ENCODE data around the gene CCND1.

The CCND1 gene

DNA sequence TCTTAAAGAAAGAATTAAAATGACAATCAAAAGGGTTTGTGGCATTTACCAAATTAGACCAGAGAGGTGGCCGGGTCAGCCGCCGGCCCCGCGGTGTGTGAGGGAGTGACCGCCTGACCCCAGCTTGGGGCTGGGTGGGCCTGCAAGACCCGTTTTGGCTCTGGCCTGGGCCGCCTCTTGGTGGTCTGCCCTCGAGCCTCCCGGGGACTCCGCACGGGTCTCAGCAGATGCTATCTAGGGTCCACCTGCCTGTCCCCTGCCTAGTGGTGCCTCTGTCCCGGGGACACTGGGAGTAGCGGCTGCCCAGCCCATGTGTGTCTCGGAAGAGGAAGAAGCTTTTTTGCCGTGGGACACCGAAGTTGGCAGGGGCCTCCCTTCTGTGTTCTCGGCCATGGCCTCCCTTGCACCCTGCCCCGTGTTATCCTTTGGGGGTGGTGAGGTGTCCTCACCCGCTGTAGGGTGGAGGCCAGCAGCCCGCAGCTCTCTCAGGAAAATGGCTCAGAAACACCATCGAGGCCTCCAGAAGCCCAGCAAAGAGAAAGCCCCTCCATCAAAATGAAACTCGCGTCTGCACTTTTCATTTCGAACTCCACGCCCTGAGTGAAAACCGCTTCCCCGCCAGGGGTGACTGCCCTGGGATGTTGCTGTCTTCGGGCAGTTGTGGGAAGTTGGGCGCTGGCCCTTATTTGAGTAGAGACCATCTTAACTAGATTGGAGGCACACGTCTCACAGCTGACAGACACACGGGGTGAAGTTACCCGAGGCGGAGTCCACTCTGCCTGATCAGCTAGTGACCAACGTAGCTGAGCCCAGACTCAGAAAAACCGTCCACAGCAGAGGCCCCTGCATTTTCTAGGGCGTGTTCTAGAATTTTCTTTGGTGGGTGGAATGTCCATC lies 8.0 kb downstream of the CCND1 start:
- WGBS = 96% methylated on average over 37 of the region's 37 CpGs

DNA sequence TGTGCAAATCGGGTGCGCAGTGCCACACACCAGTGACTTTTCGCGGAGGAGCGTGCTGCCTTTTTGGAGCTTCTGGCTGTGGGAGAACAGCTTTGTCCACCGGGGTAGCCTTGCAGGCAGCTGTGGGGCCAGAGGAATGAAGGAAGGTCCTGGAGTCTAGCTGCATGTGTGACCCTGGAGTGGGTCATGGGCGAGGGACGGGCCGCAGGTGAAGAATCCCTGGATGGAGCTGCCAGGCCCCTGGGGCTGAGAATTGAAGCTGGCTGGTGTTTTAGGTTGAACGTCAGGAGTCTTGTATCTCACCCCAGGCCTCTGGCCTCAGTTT lies 8.6 kb downstream of the CCND1 start:
- WGBS = 95% methylated on average over 10 of the region's 10 CpGs
- H3K9ac ChIP-seq (ENCODE audit: low read depth, low read length) = no peak overlapping the region
- H3K4me1 ChIP-seq (ENCODE audit: insufficient read depth, low read length) = 0 out of 2 replicates have a peak, but pooled peaks cover 4% of the 10 kb centered on the region
- no peak overlapping the region for H3K27ac ChIP-seq (ENCODE audit: low read depth, low read length)
- H3K4me3 ChIP-seq (ENCODE audit: low read length) = no peak overlapping the region
- no peaks in the 10 kb centered on the region for H3K9me3 ChIP-seq (ENCODE audit: insufficient read depth, low read depth, low read length)
- no peaks in the 10 kb centered on the region for H3K27me3 ChIP-seq (ENCODE audit: insufficient read depth, low read length)
- H3K36me3 ChIP-seq (ENCODE audit: insufficient read depth, low read length) = peaks cover 100% of the 10 kb centered on the region

More for the DNA sequence above, 8.0 kb downstream of the CCND1 start:
- Histone ChIP-seq H3K9ac (ENCODE audit: low read depth, low read length) (no peak overlapping the region), H3K4me3 (ENCODE audit: low read length) (no peak overlapping the region), H3K9me3 (ENCODE audit: insufficient read depth, low read depth, low read length) (no peaks in the 10 kb centered on the region), H3K27me3 (ENCODE audit: insufficient read depth, low read length) (no peaks in the 10 kb centered on the region), H3K36me3 (ENCODE audit: insufficient read depth, low read length) (peaks cover 100% of the 10 kb centered on the region), H3K27ac (ENCODE audit: low read depth, low read length) (no peak overlapping the region), H3K4me1 (ENCODE audit: insufficient read depth, low read length) (0 out of 2 replicates have a peak, but pooled peaks cover 7% of the 10 kb centered on the region)

DNA sequence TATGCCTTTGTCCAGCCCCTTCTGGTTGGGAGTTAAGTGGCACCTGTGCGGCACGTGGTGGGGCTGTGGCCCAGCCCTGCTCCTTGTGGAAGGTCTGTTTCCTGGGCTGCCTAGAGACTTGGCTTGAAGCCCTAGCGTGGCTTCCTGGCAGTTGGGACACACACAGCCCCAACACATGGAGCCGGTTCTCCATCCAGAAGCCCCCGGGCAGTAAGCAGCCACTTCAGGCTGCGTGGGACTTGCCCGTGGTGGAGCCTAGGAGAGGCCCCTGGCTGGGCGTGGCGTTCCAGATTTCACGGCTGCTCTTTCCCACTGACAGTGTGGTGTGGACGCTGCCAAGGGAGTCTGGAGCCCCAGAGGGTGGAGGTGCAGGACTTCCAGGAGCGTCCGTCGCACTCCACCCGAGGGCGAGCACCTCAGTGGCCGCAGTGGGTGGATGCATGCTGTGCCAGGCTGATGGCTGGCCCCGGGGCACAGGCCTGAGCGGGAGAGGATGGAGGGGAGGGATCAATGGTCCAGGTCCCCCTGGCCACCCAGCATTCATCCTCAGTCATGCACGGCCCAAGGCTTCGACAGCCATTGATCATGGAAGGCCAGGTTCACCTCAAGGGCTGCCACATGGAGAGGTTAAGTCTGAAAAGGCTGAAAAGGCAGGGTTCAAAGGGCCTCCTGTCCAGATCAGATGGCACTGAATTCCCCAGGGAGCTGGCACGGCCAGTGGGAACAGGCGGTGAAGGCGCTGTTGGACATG lies 9.3 kb downstream of the CCND1 start:
- H3K4me3 ChIP-seq (ENCODE audit: low read length) = no peak overlapping the region
- H3K9ac ChIP-seq (ENCODE audit: low read depth, low read length) = no peak overlapping the region
- H3K27me3 ChIP-seq (ENCODE audit: insufficient read depth, low read length) = no peaks in the 10 kb centered on the region
- peaks cover 93% of the 10 kb centered on the region for H3K36me3 ChIP-seq (ENCODE audit: insufficient read depth, low read length)
- no peaks in the 10 kb centered on the region for H3K9me3 ChIP-seq (ENCODE audit: insufficient read depth, low read depth, low read length)
- H3K27ac ChIP-seq (ENCODE audit: low read depth, low read length) = no peak overlapping the region
- 97% methylated on average over 24 of the region's 24 CpGs for WGBS
- H3K4me1 ChIP-seq (ENCODE audit: insufficient read depth, low read length) = no peaks in the 10 kb centered on the region

DNA sequence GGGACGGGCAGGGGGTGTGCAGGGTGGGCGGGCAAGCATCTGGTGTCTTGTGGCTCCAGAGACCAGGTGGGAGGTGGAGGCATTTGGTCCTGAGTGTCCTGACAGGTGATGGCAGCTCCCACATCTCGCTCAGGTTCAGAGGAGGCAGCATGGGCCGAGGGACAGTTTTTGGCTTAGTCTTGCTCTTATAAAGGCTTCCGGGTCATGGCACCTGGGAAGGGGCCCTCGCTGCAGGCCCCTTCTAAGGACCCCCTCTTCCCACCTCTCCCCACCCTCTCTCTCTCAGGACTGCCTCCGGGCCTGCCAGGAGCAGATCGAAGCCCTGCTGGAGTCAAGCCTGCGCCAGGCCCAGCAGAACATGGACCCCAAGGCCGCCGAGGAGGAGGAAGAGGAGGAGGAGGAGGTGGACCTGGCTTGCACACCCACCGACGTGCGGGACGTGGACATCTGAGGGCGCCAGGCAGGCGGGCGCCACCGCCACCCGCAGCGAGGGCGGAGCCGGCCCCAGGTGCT lies 9.9 kb downstream of the CCND1 start:
- no peak overlapping the region for H3K9ac ChIP-seq (ENCODE audit: low read depth, low read length)
- H3K36me3 ChIP-seq (ENCODE audit: insufficient read depth, low read length) = peaks cover 87% of the 10 kb centered on the region
- H3K27ac ChIP-seq (ENCODE audit: low read depth, low read length) = no peak overlapping the region
- WGBS = 93% methylated on average over 23 of the region's 23 CpGs
- no peaks in the 10 kb centered on the region for H3K27me3 ChIP-seq (ENCODE audit: insufficient read depth, low read length)
- H3K4me1 ChIP-seq (ENCODE audit: insufficient read depth, low read length) = no peaks in the 10 kb centered on the region
- H3K4me3 ChIP-seq (ENCODE audit: low read length) = no peak overlapping the region
- H3K9me3 ChIP-seq (ENCODE audit: insufficient read depth, low read depth, low read length) = no peaks in the 10 kb centered on the region

DNA sequence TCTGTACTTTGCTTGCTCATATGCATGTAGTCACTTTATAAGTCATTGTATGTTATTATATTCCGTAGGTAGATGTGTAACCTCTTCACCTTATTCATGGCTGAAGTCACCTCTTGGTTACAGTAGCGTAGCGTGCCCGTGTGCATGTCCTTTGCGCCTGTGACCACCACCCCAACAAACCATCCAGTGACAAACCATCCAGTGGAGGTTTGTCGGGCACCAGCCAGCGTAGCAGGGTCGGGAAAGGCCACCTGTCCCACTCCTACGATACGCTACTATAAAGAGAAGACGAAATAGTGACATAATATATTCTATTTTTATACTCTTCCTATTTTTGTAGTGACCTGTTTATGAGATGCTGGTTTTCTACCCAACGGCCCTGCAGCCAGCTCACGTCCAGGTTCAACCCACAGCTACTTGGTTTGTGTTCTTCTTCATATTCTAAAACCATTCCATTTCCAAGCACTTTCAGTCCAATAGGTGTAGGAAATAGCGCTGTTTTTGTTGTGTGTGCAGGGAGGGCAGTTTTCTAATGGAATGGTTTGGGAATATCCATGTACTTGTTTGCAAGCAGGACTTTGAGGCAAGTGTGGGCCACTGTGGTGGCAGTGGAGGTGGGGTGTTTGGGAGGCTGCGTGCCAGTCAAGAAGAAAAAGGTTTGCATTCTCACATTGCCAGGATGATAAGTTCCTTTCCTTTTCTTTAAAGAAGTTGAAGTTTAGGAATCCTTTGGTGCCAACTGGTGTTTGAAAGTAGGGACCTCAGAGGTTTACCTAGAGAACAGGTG lies 11.1 kb downstream of the CCND1 start:
- no peak overlapping the region for H3K27ac ChIP-seq (ENCODE audit: low read depth, low read length)
- no peaks in the 10 kb centered on the region for H3K27me3 ChIP-seq (ENCODE audit: insufficient read depth, low read length)
- no peaks in the 10 kb centered on the region for H3K4me1 ChIP-seq (ENCODE audit: insufficient read depth, low read length)
- H3K9ac ChIP-seq (ENCODE audit: low read depth, low read length) = no peak overlapping the region
- 95% methylated on average over 13 of the region's 15 CpGs for WGBS
- no peaks in the 10 kb centered on the region for H3K9me3 ChIP-seq (ENCODE audit: insufficient read depth, low read depth, low read length)
- no peak overlapping the region for H3K4me3 ChIP-seq (ENCODE audit: low read length)
- peaks cover 75% of the 10 kb centered on the region for H3K36me3 ChIP-seq (ENCODE audit: insufficient read depth, low read length)

DNA sequence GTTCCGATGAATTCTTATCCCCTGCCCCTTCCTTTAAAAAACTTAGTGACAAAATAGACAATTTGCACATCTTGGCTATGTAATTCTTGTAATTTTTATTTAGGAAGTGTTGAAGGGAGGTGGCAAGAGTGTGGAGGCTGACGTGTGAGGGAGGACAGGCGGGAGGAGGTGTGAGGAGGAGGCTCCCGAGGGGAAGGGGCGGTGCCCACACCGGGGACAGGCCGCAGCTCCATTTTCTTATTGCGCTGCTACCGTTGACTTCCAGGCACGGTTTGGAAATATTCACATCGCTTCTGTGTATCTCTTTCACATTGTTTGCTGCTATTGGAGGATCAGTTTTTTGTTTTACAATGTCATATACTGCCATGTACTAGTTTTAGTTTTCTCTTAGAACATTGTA lies 12.0 kb downstream of the CCND1 start:
- Histone ChIP-seq H3K9me3 (ENCODE audit: insufficient read depth, low read depth, low read length) (no peaks in the 10 kb centered on the region), H3K36me3 (ENCODE audit: insufficient read depth, low read length) (peaks cover 66% of the 10 kb centered on the region), H3K4me3 (ENCODE audit: low read length) (no peak overlapping the region), H3K9ac (ENCODE audit: low read depth, low read length) (no peak overlapping the region), H3K27ac (ENCODE audit: low read depth, low read length) (no peak overlapping the region), H3K27me3 (ENCODE audit: insufficient read depth, low read length) (no peaks in the 10 kb centered on the region), H3K4me1 (ENCODE audit: insufficient read depth, low read length) (peaks cover 6% of the 10 kb centered on the region; the same call in 1 of the 2 replicates)
- WGBS = 85% methylated on average over 11 of the region's 11 CpGs

DNA sequence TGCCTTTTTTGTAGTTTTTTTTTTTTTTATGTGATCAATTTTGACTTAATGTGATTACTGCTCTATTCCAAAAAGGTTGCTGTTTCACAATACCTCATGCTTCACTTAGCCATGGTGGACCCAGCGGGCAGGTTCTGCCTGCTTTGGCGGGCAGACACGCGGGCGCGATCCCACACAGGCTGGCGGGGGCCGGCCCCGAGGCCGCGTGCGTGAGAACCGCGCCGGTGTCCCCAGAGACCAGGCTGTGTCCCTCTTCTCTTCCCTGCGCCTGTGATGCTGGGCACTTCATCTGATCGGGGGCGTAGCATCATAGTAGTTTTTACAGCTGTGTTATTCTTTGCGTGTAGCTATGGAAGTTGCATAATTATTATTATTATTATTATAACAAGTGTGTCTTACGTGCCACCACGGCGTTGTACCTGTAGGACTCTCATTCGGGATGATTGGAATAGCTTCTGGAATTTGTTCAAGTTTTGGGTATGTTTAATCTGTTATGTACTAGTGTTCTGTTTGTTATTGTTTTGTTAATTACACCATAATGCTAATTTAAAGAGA lies 12.5 kb downstream of the CCND1 start:
- Histone ChIP-seq H3K36me3 (ENCODE audit: insufficient read depth, low read length) (peaks cover 61% of the 10 kb centered on the region), H3K4me3 (ENCODE audit: low read length) (no peak overlapping the region), H3K27ac (ENCODE audit: low read depth, low read length) (no peak overlapping the region), H3K9me3 (ENCODE audit: insufficient read depth, low read depth, low read length) (no peaks in the 10 kb centered on the region), H3K27me3 (ENCODE audit: insufficient read depth, low read length) (no peaks in the 10 kb centered on the region), H3K4me1 (ENCODE audit: insufficient read depth, low read length) (peaks cover 10% of the 10 kb centered on the region), H3K9ac (ENCODE audit: low read depth, low read length) (no peak overlapping the region)
- WGBS = 97% methylated on average over 21 of the region's 23 CpGs

DNA sequence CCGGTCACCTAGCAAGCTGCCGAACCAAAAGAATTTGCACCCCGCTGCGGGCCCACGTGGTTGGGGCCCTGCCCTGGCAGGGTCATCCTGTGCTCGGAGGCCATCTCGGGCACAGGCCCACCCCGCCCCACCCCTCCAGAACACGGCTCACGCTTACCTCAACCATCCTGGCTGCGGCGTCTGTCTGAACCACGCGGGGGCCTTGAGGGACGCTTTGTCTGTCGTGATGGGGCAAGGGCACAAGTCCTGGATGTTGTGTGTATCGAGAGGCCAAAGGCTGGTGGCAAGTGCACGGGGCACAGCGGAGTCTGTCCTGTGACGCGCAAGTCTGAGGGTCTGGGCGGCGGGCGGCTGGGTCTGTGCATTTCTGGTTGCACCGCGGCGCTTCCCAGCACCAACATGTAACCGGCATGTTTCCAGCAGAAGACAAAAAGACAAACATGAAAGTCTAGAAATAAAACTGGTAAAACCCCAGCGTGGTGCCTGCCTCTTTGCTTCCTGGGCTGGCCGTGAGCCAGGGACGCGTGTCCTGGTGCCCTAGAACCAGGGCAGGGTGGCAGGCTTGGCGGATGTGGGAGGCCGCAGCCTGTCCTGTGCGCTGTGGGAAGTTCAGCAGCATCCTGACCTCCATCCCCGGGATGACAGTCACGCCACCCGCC lies 13.2 kb downstream of the CCND1 start:
- no peaks in the 10 kb centered on the region for H3K27me3 ChIP-seq (ENCODE audit: insufficient read depth, low read length)
- H3K36me3 ChIP-seq (ENCODE audit: insufficient read depth, low read length) = peaks cover 54% of the 10 kb centered on the region
- H3K9me3 ChIP-seq (ENCODE audit: insufficient read depth, low read depth, low read length) = no peaks in the 10 kb centered on the region
- no peak overlapping the region for H3K9ac ChIP-seq (ENCODE audit: low read depth, low read length)
- peaks cover 15% of the 10 kb centered on the region for H3K4me1 ChIP-seq (ENCODE audit: insufficient read depth, low read length)
- H3K27ac ChIP-seq (ENCODE audit: low read depth, low read length) = no peak overlapping the region
- 95% methylated on average over 38 of the region's 38 CpGs for WGBS
- H3K4me3 ChIP-seq (ENCODE audit: low read length) = no peak overlapping the region

DNA sequence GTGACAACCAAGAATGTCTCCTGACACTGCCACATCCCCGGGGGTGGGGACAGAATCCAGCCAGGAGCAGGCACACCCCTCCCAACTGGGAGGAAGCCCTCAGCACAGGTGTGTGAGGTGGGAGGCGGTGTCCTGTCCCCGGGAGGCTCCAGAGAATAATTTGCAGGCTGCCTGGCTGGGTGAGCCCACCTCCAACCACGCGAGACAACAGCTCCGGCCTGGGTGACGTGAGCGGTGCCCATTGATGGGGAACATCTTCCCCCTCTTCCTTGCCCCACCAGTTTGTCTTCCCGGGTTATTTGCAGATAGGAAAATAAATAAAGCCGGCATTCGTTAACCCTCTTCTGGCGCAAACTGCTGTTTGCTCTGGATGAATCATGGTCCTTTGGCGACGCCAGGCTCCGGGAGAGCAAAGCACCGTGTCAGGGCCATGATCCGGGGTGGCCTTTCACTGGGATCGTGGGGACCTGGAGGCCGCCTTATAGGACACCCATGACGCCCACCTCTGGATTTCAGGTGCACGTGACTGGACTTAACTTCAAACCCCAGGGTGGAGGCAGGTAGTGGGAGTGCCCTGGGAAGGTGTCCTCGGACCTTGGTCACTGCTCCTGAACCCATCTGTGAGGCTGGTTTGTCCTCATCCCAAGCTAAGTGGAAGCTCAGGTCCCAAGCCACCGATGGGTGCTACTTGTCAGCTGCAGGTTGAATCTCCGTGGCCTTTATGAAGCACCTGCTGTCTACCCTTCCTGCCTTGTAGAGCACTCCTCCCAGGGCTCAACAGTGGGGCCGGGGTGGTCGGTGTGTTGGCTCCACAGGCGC lies 13.9 kb downstream of the CCND1 start:
- WGBS = 89% methylated on average over 27 of the region's 27 CpGs
- Histone ChIP-seq H3K36me3 (ENCODE audit: insufficient read depth, low read length) (peaks cover 47% of the 10 kb centered on the region), H3K4me3 (ENCODE audit: low read length) (no peak overlapping the region), H3K4me1 (ENCODE audit: insufficient read depth, low read length) (peaks cover 15% of the 10 kb centered on the region), H3K27me3 (ENCODE audit: insufficient read depth, low read length) (no peaks in the 10 kb centered on the region), H3K9me3 (ENCODE audit: insufficient read depth, low read depth, low read length) (no peaks in the 10 kb centered on the region), H3K9ac (ENCODE audit: low read depth, low read length) (no peak overlapping the region), H3K27ac (ENCODE audit: low read depth, low read length) (0 out of 2 replicates have a peak overlapping the region, but pooled peaks have one; percentile 43)

All from HUES64 (cell line).